Vagina (tissue), 2 donors: ENCODE measurements around the gene SSUH2.

Experiments
- CTCF ChIP-seq, 3 experiments: fragments of 450-650 bp in 2 of 3; fragments of 200-600 bp in 1 of 3; sonication (generic) in 1 of 3; IDR thresholded peaks; one replicate each; pipeline ENCODE4 v1.5.1; 2017 to 2019; ENCODE audit warnings: antibody characterized with exemption in 3 of 3, mild to moderate bottlenecking in 2 of 3, moderate library complexity in 2 of 3
- POLR2A ChIP-seq, 2 donors: fragments of 450-650 bp; IDR thresholded peaks; one replicate each; pipeline ENCODE4 v1.6.1; 2017; ENCODE audit warnings: antibody characterized with exemption in 2 of 2, mild to moderate bottlenecking in 2 of 2, moderate library complexity in 2 of 2

GRCh38 chr3:8576841-8577571 is 67.6 kb downstream of the SSUH2 start:
- TF ChIP-seq CTCF (IDR thresholded peaks at IDR 0.05) (no peak), POLR2A (IDR thresholded peaks at IDR 0.05) (no peak)
